Epithelial cell of esophagus (primary cell): ENCODE data around the gene ANAPC4.

Experiments
- DNase-seq: peaks from one replicate; pipeline ENCODE4 v3.0.0; 2010; ENCODE audit warnings: low read depth
- H3K4me3 ChIP-seq: 2 replicates; pipeline ENCODE4 v1.5.1; 2011; ENCODE audit warnings: mild to moderate bottlenecking, low read length, control low read depth
- CTCF ChIP-seq: IDR thresholded peaks from 2 replicates; pipeline ENCODE4 v1.5.1; 2011; ENCODE audit warnings: low read depth, mild to moderate bottlenecking, low read length, control low read depth, inconsistent platforms; ENCODE audit not compliant: insufficient read depth; ENCODE audit errors: missing control alignments

The ANAPC4 gene

GRCh38 chr4:25401066-25401465, 24.0 kb downstream of the ANAPC4 start:
- no peak for DNase-seq
- TF ChIP-seq CTCF = no peak
- H3K4me3 ChIP-seq = no peak overlapping the region

GRCh38 chr4:25402521-25402920, 25.5 kb downstream of the ANAPC4 start:
- DNase-seq = no peak
- TF ChIP-seq CTCF = no peak
- no peak overlapping the region for H3K4me3 ChIP-seq

- H3K4me3 ChIP-seq = no peak overlapping the region
- TF ChIP-seq CTCF = no peak
- no peak for DNase-seq
Observed at GRCh38 chr4:25403699-25404098, 26.6 kb downstream of the ANAPC4 start.

- DNase-seq = no peak
- H3K4me3 ChIP-seq = no peak overlapping the region
- no peak for TF ChIP-seq CTCF
Observed at GRCh38 chr4:25405453-25405852, 28.4 kb downstream of the ANAPC4 start.

- no peak for DNase-seq
- TF ChIP-seq CTCF = no peak
- H3K4me3 ChIP-seq = no peak overlapping the region
Observed at GRCh38 chr4:25406081-25406692, 29.1 kb downstream of the ANAPC4 start.

GRCh38 chr4:25410820-25411529, 33.9 kb downstream of the ANAPC4 start:
- no peak for DNase-seq
- H3K4me3 ChIP-seq = no peak overlapping the region
- no peak for TF ChIP-seq CTCF

GRCh38 chr4:25413261-25413660, 36.2 kb downstream of the ANAPC4 start:
- no peak for TF ChIP-seq CTCF
- no peak for DNase-seq
- H3K4me3 ChIP-seq = no peak overlapping the region
